HG03066 (cell line): ENCODE results near the gene NSUN5.
"Not testable (repeated sequence)": the region's sequence is repeated elsewhere in the genome, so short reads cannot be mapped to it uniquely, and the experiment has no call there.

Source experiments
- ATAC-seq: cut with Tn5 transposase; IDR thresholded peaks from one replicate; pipeline ENCODE4 v1.9.1; 2021; ENCODE audit warnings: low read depth; ENCODE audit not compliant: unreplicated experiment

Gene NSUN5

GRCh38 chr7:73297706-73298105 lies 10.9 kb downstream of the NSUN5 start:
- ATAC-seq = not testable (repeated sequence)

GRCh38 chr7:73297235-73297634 lies 11.4 kb downstream of the NSUN5 start:
- ATAC-seq = not testable (repeated sequence)

GRCh38 chr7:73277210-73277609 lies 31.4 kb downstream of the NSUN5 start:
- not testable (repeated sequence) for ATAC-seq

- ATAC-seq = not testable (repeated sequence)
Observed at GRCh38 chr7:73267813-73268212, 40.8 kb downstream of the NSUN5 start.

GRCh38 chr7:73266719-73267368 lies 41.8 kb downstream of the NSUN5 start:
- peak; percentile 83 for ATAC-seq

GRCh38 chr7:73262416-73262815 lies 46.2 kb downstream of the NSUN5 start:
- ATAC-seq = not testable (repeated sequence)
